Vagina (tissue), 2 donors: ENCODE data around the gene MPP7.

Source experiments
- POLR2A ChIP-seq, 2 donors: fragments of 450-650 bp; IDR thresholded peaks; one replicate each; pipeline ENCODE4 v1.6.1; 2017; ENCODE audit warnings: antibody characterized with exemption in 2 of 2, mild to moderate bottlenecking in 2 of 2, moderate library complexity in 2 of 2
- TF ChIP-seq, protein P1 (sequence below), 3 experiments: fragments of 450-650 bp in 2 of 3; fragments of 200-600 bp in 1 of 3; sonication (generic) in 1 of 3; IDR thresholded peaks; one replicate each; pipeline ENCODE4 v1.5.1; 2017 to 2019; ENCODE audit warnings: antibody characterized with exemption in 3 of 3, mild to moderate bottlenecking in 2 of 3, moderate library complexity in 2 of 3

DNA sequence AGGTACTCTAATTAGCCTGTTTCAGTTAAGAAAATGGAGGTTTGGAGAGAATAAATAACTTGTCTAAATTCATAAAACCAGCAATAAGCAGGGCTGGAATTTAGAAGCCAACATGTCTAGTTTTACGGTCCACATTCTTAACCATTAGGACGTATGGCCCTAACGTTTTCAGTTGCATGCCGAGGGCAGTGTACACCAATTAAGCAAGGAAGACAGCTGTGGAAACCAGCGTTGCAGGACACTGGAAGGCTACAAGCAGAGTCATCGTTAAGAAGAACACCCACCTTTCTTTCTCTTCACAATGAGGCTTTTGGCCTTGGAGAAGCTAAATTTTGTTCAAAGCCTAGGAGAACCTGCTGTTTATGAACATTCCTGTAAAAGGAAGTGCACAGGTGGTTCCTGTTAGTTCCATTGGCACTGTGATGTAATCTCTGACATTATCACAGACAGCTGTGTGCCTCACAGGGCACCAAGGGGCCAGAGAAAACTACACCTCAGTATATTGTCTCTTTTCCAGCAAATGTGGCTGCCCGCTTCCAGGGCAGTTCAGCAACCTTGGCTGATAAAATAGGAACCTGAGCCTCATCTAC lies 21.0 kb downstream of the MPP7 start:
- TF ChIP-seq POLR2A (IDR thresholded peaks at IDR 0.05): no peak
- TF ChIP-seq, protein P1, sequence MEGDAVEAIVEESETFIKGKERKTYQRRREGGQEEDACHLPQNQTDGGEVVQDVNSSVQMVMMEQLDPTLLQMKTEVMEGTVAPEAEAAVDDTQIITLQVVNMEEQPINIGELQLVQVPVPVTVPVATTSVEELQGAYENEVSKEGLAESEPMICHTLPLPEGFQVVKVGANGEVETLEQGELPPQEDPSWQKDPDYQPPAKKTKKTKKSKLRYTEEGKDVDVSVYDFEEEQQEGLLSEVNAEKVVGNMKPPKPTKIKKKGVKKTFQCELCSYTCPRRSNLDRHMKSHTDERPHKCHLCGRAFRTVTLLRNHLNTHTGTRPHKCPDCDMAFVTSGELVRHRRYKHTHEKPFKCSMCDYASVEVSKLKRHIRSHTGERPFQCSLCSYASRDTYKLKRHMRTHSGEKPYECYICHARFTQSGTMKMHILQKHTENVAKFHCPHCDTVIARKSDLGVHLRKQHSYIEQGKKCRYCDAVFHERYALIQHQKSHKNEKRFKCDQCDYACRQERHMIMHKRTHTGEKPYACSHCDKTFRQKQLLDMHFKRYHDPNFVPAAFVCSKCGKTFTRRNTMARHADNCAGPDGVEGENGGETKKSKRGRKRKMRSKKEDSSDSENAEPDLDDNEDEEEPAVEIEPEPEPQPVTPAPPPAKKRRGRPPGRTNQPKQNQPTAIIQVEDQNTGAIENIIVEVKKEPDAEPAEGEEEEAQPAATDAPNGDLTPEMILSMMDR (IDR thresholded peaks at IDR 0.05): no peak
